H1 (cell line): ENCODE results near the gene STIL. TPM values are rescaled to one million over a fixed set of nuclear protein-coding genes. Genes with fewer than 3 reads are reported as not detected.

Experiments used
- CTCF ChIA-PET: fragments of 300-600 bp; sonication (Branson Sonifier 250); formaldehyde crosslinking; loops from one replicate; lab custom pipeline; 2021; ENCODE audit not compliant: partially characterized antibody; lab: Charles Lee
- POLR2A ChIA-PET: fragments of 300-600 bp; sonication (Branson Sonifier 250); formaldehyde crosslinking; loops from one replicate; lab custom pipeline; 2021; ENCODE audit warnings: inconsistent platforms; ENCODE audit not compliant: partially characterized antibody; lab: Charles Lee
- DNase-seq, 2 experiments: peaks; one replicate each; pipeline versions ENCODE4 v3.0.0 to v3.0.0-alpha.2; 2010 to 2022; ENCODE audit warnings: low spot score in 2 of 2, low read depth in 1 of 2, mixed read lengths in 1 of 2
- FAIRE-seq: peaks from 2 replicates; lab custom pipeline; 2011; peaks lifted over from hg19 to GRCh38; lab: Jason Lieb, UNC
- H2AFZ ChIP-seq: 2 replicates; pipeline ENCODE4 v1.8.1; 2012; ENCODE audit warnings: low read length, inconsistent platforms
- H2AK5ac ChIP-seq: 2 replicates; pipeline ENCODE4 v1.6.1; 2013; ENCODE audit warnings: low read depth, low read length
- H2BK120ac ChIP-seq: replicated peaks from 2 replicates; pipeline ENCODE3; 2013; ENCODE audit warnings: low read depth, low read length, inconsistent platforms
- H2BK12ac ChIP-seq: 2 replicates; pipeline ENCODE4 v1.6.1; 2013; ENCODE audit warnings: low read depth, low read length
- H2BK15ac ChIP-seq: 2 replicates; pipeline ENCODE4 v1.6.1; 2013; ENCODE audit warnings: low read length
- H2BK20ac ChIP-seq: 2 replicates; pipeline ENCODE4 v1.6.1; 2013; ENCODE audit warnings: low read length
- H2BK5ac ChIP-seq: 2 replicates; pipeline ENCODE4 v1.6.1; 2013; ENCODE audit warnings: low read depth, low read length
- H3K14ac ChIP-seq: 2 replicates; pipeline ENCODE4 v1.6.1; 2013; ENCODE audit warnings: inconsistent platforms; ENCODE audit not compliant: insufficient read length
- H3K18ac ChIP-seq: 2 replicates; pipeline ENCODE4 v1.6.1; 2013; ENCODE audit warnings: low read length; ENCODE audit errors: extremely low read depth
- H3K23ac ChIP-seq: 2 replicates; pipeline ENCODE4 v1.6.1; 2013; ENCODE audit warnings: inconsistent platforms; ENCODE audit not compliant: insufficient read length
- H3K23me2 ChIP-seq: 2 replicates; pipeline ENCODE4 v1.6.1; 2013; ENCODE audit warnings: low read depth, low read length
- H3K27ac ChIP-seq: 2 replicates; pipeline ENCODE4 v1.6.1; 2011; ENCODE audit warnings: low read depth, low read length, inconsistent platforms
- H3K27me3 ChIP-seq, 4 experiments: replicated peaks in 1 of 4; 1 replicate in 1 of 4; 2 replicates in 3 of 4; pipeline versions ENCODE4 v1.6.1 to v1.8.1; 2011 to 2013; ENCODE audit warnings: low read length in 3 of 4, mild to moderate bottlenecking in 3 of 4, inconsistent platforms in 2 of 4, mixed read lengths in 2 of 4, moderate library complexity in 1 of 4; ENCODE audit not compliant: control insufficient read depth in 3 of 4, insufficient read depth in 3 of 4; ENCODE audit errors: extremely low read depth in 1 of 4
- H3K36me3 ChIP-seq, 4 experiments: 2 replicates each; pipeline versions ENCODE4 v1.6.1 to v1.8.1; 2011 to 2013; ENCODE audit warnings: mild to moderate bottlenecking in 4 of 4, low read length in 3 of 4, moderate library complexity in 2 of 4, control low read depth in 1 of 4, inconsistent platforms in 1 of 4; ENCODE audit not compliant: insufficient read depth in 4 of 4, control insufficient read depth in 2 of 4
- H3K4ac ChIP-seq: replicated peaks from 2 replicates; pipeline ENCODE3; 2013; ENCODE audit warnings: low read length, low read depth, mixed read lengths, inconsistent platforms; ENCODE audit not compliant: insufficient read length
- H3K4me1 ChIP-seq, 4 experiments: replicated peaks in 1 of 4; 1 replicate in 1 of 4; 2 replicates in 3 of 4; pipeline versions ENCODE4 v1.6.1 to v1.8.1; 2011 to 2013; ENCODE audit warnings: low read length in 3 of 4, inconsistent platforms in 2 of 4, mixed read lengths in 1 of 4; ENCODE audit not compliant: insufficient read depth in 4 of 4, control insufficient read depth in 3 of 4
- H3K4me2 ChIP-seq, 2 experiments: 2 replicates each; pipeline versions ENCODE4 v1.6.1 to v1.8.1; 2011 to 2013; ENCODE audit warnings: low read depth in 2 of 2, low read length in 2 of 2, control low read depth in 1 of 2, inconsistent platforms in 1 of 2, mild to moderate bottlenecking in 1 of 2; ENCODE audit not compliant: insufficient read depth in 1 of 2
- H3K4me3 ChIP-seq, 4 experiments: fragments of 200-600, 300-600 bp in 1 of 4; sonication (generic), shearing (Covaris generic), sonication (Bioruptor Twin) in 1 of 4; 2 replicates each; pipeline versions ENCODE4 v1.5.1 to v1.8.1; 2011 to 2016; ENCODE audit warnings: low read length in 4 of 4, low read depth in 3 of 4, control low read depth in 2 of 4, inconsistent platforms in 2 of 4, mild to moderate bottlenecking in 2 of 4, mixed read lengths in 1 of 4, moderate library complexity in 1 of 4; ENCODE audit not compliant: insufficient read depth in 2 of 4; ENCODE audit errors: extremely low read depth in 1 of 4
- H3K56ac ChIP-seq: replicated peaks from 2 replicates; pipeline ENCODE3; 2013; ENCODE audit warnings: low read depth, mild to moderate bottlenecking, mixed read lengths, low read length, inconsistent platforms; ENCODE audit not compliant: insufficient read length
- H3K79me1 ChIP-seq: 2 replicates; pipeline ENCODE4 v1.6.1; 2013; ENCODE audit warnings: low read depth, low read length, control low read depth
- H3K79me2 ChIP-seq, 2 experiments: 2 replicates each; pipeline versions ENCODE4 v1.6.1 to v1.8.1; 2012 to 2013; ENCODE audit warnings: low read length in 2 of 2, mild to moderate bottlenecking in 2 of 2, inconsistent platforms in 1 of 2; ENCODE audit not compliant: insufficient read depth in 2 of 2, control insufficient read depth in 1 of 2
- H3K9ac ChIP-seq, 4 experiments: replicated peaks in 1 of 4; 1 replicate in 1 of 4; 2 replicates in 3 of 4; pipeline versions ENCODE4 v1.6.1 to v1.8.1; 2011 to 2013; ENCODE audit warnings: low read depth in 3 of 4, low read length in 3 of 4, control low read depth in 2 of 4, mild to moderate bottlenecking in 2 of 4, moderate library complexity in 2 of 4, inconsistent platforms in 1 of 4; ENCODE audit errors: extremely low read depth in 1 of 4
- H3K9me3 ChIP-seq, 2 experiments: 2 replicates each; pipeline versions ENCODE4 v1.6.1 to v1.8.1; 2012 to 2013; ENCODE audit warnings: mild to moderate bottlenecking in 2 of 2, moderate library complexity in 2 of 2, control low read depth in 1 of 2, inconsistent platforms in 1 of 2, low read depth in 1 of 2, low read length in 1 of 2, mixed read lengths in 1 of 2; ENCODE audit not compliant: insufficient read depth in 2 of 2
- H4K20me1 ChIP-seq, 2 experiments: replicated peaks in 1 of 2; 2 replicates each; pipeline versions ENCODE3 to v1.8.1; 2011 to 2013; ENCODE audit warnings: inconsistent platforms in 2 of 2, low read length in 2 of 2, mild to moderate bottlenecking in 1 of 2; ENCODE audit not compliant: insufficient read depth in 2 of 2, control insufficient read depth in 1 of 2
- H4K5ac ChIP-seq: 2 replicates; pipeline ENCODE4 v1.6.1; 2013; ENCODE audit warnings: low read length, low read depth, mixed read lengths, inconsistent platforms; ENCODE audit not compliant: insufficient read length
- H4K8ac ChIP-seq: 2 replicates; pipeline ENCODE4 v1.8.0; 2013; ENCODE audit warnings: mild to moderate bottlenecking, moderate library complexity, low read length, inconsistent platforms; ENCODE audit not compliant: insufficient read depth; ENCODE audit errors: extremely low read depth
- H4K91ac ChIP-seq: replicated peaks from 2 replicates; pipeline ENCODE3; 2013; ENCODE audit warnings: low read length, mixed read lengths, inconsistent platforms; ENCODE audit not compliant: insufficient read length
- BACH1 ChIP-seq: IDR thresholded peaks from 2 replicates; pipeline ENCODE4 v1.6.1; 2012; ENCODE audit warnings: low read length, improper control_type of control experiment
- TEAD4 ChIP-seq: IDR thresholded peaks from 2 replicates; pipeline ENCODE4 v1.6.1; 2012; ENCODE audit warnings: low read depth, low read length, inconsistent platforms, mixed read lengths
- WGBS, 2 experiments: shearing (Covaris generic) in 1 of 2; methylation state at CpG; one replicate each; pipeline versions ENCODE4 v1.1.6 to v1.1.7; 2013 to 2015; ENCODE audit warnings: low lambda C conversion rate in 2 of 2, mixed read lengths in 2 of 2, inconsistent platforms in 1 of 2, low coverage in 1 of 2, missing lambda C conversion rate in 1 of 2; ENCODE audit not compliant: insufficient replicate concordance in 2 of 2, insufficient coverage in 1 of 2, insufficient read length in 1 of 2; ENCODE audit errors: extremely low coverage in 1 of 2, missing lambda C conversion rate in 1 of 2; 5-methylcytosine and 5-hydroxymethylcytosine counted together
- polyA plus RNA-seq, 7 experiments: library from polyadenylated mRNA; depleted of rRNA in 3 of 7; stranded (reverse) in 5 of 7; unstranded in 2 of 7; fragments of >200 nt in 5 of 7; fragments of 200-250 nt in 2 of 7; gene quantifications; 1 replicate in 5 of 7; 2 replicates in 1 of 7; 4 replicates in 1 of 7; pipeline versions ENCODE4 v1.2.1 to v1.2.3, GENCODE V29; 2011 to 2013; ENCODE audit warnings: missing spikeins in 2 of 7, mixed read lengths in 2 of 7
- total RNA-seq: library from RNA; stranded (reverse); fragmentation: NEBNext Ultra II Directional; extraction: Animal tissue kit (Norgen Biotek cat#: 25700); gene quantifications from 2 replicates; pipeline ENCODE4 v1.2.1, GENCODE V29; 2021

Gene STIL
- total and polyA plus RNA-seq, 2 of the 8 experiments (the other 6 are each of a cell fraction or from before 2014, with no cell fraction given): 13.6 to 25.1 TPM

- CTCF ChIA-PET: interaction anchor here (0.9 to 3.5 kb wide), 5 partner anchors 10 to 52 kb away, joined by 3 to 23 read pairs (median 3); no protein-coding TSS in a partner anchor
These were observed 103.3 kb downstream of the STIL start for GRCh38 chr1:47210666-47211065.

More at GRCh38 chr1:47210666-47211065, 103.3 kb downstream of the STIL start:
- Histone ChIP-seq H3K23ac (no peak overlapping the region), H3K79me1 (no peaks in the 10 kb centered on the region), H3K4me3 (no peak overlapping the region), H4K5ac (no peak overlapping the region), H3K18ac (no peak overlapping the region), H2BK20ac (0 out of 2 replicates have a peak overlapping the region, but pooled peaks have one; percentile 52), H2AK5ac (peak overlapping the region; percentile 83), H3K36me3 (no peaks in the 10 kb centered on the region), H2BK120ac (no peak overlapping the region), H4K8ac (no peak overlapping the region), H2BK15ac (no peak overlapping the region), H3K27me3 (peaks cover 2 to 35% (median 27%) of the 10 kb centered on the region in 4 experiments), H3K4me2 (no peak overlapping the region), H3K4me1 (peaks cover 5 to 25% (median 16%) of the 10 kb centered on the region in 4 experiments), H4K91ac (no peak overlapping the region), H2BK5ac (no peak overlapping the region), H3K23me2 (peaks cover 1% of the 10 kb centered on the region; the same call in 1 of the 2 replicates), H3K79me2 (no peaks in the 10 kb centered on the region), H3K9me3 (no peaks in the 10 kb centered on the region), H3K27ac (no peak overlapping the region), H4K20me1 (no peaks in the 10 kb centered on the region), H3K9ac (no peak overlapping the region), H3K14ac (no peak overlapping the region), H3K56ac (no peak overlapping the region), H2AFZ (no peak overlapping the region), H2BK12ac (peak overlapping the region; percentile 50; the same call in 1 of the 2 replicates), H3K4ac (no peak overlapping the region)
- no peak for FAIRE-seq
- 87% methylated on average over 3 of the region's 3 CpGs; no CpG with 5 or more reads in 1 of the 2 experiments for WGBS, 2 experiments
- POLR2A ChIA-PET: no interaction called here
- TF ChIP-seq BACH1 (no peak), TEAD4 (peak; percentile 6; the same call in 1 of the 2 replicates)
- DNase-seq: no peak
